MV-4-11 (cell line): ENCODE measurements around the gene ARHGAP20.

Source experiments
- DNase-seq: peaks from one replicate; lab custom pipeline; 2025; lab: John Stamatoyannopoulos, UW

ARHGAP20 gene

DNA sequence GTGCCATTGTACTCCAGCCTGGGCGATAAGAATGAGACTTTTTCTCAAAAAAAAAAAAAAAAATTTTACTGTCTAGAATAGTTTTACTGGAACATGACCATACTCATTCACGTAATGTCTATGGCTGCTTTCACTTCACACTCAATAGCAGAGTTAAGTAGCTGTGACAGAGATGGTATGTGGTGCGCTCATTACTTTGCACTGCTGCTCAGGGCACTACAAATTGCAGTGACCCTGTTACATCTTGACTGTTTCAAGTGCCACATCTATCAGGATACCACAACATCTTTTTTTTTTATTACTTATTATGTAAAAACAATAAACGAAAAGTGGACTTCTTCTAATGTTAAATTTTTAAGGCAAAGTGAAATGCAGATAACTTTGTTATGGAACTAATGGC is 110.3 kb downstream of the ARHGAP20 start:
- DNase-seq = no peak

DNA sequence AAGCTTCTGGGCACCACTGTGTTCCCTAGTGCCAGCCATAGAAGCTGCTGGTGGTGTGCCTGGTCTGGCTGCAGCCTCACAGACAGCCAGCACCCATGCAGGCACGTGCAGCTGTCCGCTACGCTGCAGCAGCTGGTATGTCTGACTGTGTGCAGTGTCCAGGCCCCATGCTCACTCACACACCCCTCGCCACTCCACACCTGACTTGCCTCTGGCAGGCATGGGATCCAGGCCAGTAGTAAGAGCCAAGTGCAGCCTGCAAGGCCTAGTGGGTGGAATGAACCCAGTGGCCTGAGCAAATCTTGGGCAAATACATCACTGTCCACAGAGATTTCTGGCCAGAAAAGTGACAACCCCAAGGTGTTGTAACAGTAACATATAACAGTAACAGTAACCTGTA is 111.9 kb downstream of the ARHGAP20 start:
- no peak for DNase-seq

DNA sequence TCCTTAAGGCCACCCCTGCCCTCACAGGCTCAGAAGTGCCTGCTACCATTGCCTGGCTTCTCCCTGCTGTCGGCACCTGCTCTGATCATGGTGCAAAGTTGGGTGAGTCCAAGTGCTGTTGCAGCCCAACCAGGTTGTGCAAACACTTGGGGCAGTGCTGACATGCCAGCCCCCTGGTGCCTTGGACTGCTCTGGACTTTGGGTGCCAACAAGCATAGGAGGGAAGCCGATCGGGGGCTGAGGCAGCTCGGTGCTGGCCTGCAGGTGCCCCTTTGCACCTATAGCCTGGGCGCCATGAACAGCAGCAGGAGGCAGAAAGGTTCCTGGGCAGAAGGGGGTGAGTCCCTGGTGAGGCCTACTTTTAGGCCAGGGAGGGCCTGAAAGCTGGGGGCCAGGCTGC is 113.0 kb downstream of the ARHGAP20 start:
- no peak for DNase-seq

DNA sequence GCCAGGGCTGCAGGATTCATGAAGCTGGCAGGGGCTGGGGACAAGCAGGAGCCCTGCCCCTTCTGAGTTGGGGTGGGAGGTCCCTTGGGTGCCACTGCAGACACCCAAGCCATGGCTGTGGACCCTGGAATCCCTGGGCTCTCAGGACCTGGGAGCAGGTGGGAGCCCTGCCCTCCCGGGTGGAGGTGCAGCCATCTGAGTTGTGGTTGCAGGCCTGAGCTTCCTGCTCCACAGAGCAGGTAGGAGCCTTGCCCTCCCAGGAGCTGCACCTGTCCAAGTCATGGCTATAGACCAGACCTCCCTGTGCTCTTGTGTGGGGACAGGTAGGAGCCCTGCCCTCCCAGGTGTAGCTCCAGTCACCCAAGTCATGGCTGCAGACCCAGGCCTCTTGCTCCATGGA is 113.5 kb downstream of the ARHGAP20 start:
- no peak for DNase-seq

DNA sequence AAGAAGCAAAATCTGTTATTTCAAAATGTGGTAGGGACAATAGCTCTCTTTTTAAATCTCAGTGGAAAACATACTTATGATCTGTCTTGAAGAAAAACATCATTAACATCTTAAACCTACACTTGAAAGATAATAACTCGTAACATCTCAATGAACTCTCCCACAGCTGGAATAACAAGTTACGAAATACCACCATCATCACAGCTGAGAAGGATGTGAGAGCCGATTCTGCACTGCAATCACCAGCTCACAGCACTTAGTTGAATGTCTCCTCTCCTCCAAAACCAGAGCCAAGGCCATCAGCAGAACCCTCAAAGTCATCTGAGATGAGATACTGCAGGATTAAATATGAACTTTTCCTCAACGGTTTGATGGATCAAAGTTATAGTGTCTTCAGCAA is 124.3 kb downstream of the ARHGAP20 start:
- no peak for DNase-seq

DNA sequence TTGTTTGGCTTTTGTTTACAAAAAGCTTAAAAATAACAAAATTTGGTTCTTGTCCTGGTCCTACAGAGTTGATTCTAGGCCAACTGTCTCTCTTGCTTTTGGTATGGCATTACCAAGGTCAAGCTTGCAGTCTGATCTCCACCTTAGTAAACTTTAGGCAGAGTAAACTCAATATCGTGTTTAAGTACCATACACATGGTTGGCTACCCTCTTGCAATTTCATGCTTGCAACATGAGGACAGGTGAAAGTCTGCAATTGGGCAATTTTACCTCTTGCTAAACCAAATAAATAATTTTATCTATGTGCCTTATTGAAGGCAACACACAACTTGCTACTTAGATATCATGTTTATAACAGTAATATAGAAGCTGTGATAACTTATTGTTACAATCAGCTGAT is 125.1 kb downstream of the ARHGAP20 start:
- no peak for DNase-seq

DNA sequence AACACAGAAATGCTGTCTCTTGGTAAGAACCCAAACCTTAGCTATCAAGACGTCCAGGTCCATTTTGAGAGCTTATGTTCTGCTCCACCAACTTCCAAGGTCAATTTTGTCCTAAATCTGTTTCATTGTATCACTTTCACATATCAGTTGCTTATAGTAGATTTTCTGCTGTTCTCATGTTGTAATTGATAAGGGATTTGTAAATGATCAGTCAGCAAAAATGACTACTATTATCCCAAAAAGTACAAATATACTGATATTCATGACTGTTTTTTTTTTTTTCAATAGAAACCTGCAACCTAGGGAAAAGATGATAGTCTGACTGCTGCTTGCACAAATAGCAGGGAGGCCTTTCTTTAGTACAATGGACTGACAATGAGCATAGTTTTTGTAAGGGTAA is 128.1 kb downstream of the ARHGAP20 start:
- no peak for DNase-seq

DNA sequence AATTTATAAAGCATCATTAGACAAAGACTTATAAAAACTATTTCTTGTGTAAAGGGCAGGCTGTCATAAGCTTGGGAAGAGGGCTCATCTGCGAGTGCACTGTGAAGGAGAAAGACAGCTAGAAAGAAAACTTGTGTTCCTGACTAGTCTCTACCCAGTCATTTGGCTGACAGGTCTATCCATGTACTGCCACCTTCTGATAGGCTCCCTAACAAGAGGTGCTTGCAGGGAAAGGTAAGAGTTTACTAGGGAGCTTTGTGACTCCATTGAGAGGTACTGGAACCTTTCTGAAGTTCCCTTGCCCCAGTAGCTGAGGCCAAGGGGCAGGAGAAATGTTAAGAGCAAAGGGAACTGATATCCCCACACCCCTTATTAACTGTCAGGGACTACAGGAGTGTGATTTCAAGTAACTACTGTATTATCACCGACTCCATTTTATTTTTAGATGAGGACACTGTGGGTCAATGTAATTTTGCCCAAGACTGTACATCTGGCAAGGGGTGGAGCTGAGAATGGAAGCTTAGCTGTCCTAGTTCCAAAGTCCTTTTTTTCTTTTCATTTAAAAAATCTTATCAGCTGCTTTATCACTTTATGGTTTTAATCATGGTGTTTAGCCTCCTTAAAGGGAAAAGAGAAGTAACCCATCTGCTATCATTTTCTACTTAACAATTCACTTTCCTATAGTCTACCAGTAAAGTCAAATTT is 129.4 kb downstream of the ARHGAP20 start:
- DNase-seq = no peak

DNA sequence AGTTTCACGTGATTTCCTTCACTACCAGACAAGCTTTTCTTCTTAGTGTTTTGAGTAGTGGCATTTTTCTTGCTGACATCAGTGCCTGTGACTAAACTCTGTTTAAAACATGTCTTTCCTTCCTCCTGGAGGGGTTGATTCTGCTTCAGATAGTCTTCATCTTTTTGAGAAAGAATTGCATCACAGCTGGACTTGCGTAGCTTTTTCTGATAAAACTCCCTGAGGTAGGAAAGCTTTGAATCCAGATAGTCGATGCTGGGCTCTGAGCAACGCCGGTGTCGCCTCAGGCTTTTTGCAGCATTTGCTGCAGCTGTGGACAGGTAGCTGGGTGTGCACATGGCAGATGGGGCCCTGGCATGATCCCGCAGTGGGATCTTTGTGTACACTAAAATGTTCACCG is 131.7 kb downstream of the ARHGAP20 start:
- no peak for DNase-seq

DNA sequence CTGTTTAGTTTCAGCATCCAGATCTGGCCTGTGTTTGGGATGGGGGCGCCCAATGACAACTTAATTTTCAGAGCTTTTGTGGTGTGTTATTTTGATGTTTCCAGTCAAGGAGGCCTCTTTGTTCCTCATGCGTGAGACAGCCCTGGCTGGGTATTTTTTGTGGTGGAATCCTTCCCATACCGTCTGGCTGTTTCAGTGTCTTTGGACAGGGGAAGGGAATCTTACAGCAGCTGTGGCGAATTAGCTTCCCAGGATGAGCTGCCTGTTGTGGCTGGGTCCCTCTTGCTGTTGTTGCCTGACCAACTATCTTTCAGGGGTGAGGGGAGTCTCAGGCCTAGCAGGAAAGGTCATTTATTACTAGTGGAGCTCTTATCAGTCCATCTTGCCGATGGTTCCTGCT is 138.8 kb downstream of the ARHGAP20 start:
- no peak for DNase-seq

DNA sequence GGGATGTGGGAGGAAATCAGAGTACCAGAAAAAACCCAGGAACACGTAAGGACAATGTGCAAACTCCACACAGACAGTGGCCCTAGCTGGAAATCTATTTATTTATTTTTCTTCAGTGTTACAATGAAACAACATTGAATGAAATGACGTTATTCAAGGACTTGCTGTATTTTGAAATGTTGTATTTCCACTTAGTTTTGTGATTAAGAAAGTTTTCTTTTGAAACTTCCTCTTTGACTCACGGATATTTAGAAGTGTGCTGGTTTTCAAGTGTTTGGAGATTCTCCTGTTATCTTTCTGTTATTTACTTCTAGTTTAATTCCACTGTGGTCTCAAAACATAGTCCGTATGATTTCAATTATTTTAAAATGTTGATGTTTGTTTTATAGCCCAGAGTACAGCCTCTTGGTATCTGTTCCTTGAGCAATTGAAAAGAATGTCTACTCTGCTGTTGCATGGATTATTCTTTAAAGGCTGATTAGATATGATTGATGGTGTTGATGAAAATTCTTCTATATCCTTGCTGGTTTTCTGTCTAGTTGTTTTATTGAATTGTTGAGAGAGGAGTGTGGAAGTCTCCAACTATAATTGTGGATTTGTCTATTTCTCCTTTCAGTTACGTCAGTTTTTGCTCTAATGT is 141.0 kb downstream of the ARHGAP20 start:
- DNase-seq = no peak

DNA sequence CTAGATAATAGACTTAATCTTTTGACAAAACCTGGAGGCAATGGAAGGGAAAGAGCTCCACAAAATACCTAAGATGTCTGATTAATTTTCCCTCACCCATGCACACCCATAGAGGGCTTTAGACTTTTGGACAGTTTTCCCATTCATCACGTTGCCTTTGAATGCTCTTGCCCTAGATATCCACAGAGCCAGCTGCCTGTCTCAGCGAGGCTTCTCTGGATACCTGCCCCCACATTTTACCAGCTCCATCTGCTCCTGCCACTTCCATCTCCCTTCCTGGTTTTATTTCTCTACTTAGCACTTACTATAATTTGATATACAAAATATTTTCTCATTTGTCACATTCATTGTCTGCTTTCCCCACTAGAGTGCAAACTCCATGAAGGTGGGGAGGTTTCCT is 145.7 kb downstream of the ARHGAP20 start:
- DNase-seq = no peak

DNA sequence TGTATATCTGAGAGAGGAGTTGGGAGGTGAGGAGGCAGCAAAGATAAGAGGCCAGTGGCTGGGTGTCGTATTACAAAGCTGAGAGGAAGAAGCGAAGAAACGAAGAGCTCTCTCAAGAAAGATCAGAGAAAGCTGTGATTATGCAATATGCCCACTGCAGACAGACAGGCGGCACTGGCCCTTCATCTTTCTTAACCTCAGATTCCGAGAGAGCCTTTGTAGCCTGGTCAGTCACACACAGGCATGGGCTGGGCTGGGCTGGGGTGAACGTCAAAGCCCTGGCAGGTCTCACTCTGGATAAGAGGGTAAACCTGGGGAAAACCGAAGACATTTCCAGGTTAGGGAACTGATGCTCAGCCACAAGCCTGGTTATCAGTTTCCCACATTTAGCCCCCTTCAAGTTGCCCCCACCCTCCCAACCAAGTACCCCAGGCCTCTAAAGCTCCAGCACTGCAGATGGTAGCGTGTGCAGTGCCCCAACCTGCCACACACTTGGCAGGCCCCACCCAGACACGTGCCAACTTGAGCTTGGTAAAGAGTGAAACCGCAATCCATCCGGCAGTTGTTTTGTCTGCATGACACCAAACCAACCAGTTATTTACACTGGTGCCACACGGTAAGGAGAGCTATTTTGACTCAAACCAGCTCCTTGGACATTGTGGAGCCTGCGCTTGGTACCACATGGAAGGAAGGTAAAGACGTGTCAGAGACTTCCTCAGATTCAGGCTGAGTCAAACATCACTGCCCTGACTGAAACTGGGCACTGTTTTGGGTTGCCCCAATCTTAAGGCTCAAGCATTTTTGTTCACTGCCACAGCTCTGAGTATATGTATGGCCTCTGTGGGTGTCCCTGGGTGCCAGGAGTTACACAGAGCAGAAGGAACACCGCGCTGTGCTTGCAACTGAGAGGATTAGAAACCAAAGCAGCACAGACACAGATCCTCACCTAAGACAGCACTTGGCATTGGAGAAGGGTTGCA is 146.6 kb downstream of the ARHGAP20 start:
- DNase-seq = peak; percentile 68

DNA sequence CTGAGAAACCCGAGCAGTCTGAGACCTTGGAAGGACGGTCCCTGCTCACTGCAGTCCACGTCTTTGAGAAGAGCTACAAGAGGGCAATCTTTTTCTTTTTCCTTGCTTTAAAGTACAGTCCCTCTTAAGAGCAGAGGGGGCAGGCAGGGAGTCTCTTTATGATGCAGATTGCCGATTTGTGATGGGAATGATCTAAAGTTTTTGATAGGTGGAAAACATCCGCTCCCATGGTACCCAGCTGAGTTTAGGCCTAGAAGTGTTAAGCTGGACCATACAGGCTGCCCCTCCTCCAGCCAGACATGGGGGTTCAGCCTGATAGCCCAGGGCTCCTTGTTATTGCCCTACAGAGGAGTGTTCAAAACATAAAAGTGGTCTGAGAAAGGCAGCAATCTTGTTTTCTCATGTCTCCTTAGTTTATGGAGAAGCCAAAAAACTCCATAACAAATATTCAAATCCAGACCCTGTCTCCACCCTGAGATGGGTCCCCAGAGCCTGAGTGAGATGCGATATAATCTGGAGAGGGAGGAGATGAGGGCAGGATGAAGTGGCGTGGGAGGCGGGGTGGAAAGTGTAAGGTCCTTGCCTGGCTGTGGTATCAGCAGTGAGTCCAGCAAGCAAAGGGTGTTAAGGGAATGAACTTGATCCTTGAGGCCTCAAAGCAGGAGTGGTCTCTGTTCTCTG is 147.4 kb downstream of the ARHGAP20 start:
- DNase-seq = no peak

DNA sequence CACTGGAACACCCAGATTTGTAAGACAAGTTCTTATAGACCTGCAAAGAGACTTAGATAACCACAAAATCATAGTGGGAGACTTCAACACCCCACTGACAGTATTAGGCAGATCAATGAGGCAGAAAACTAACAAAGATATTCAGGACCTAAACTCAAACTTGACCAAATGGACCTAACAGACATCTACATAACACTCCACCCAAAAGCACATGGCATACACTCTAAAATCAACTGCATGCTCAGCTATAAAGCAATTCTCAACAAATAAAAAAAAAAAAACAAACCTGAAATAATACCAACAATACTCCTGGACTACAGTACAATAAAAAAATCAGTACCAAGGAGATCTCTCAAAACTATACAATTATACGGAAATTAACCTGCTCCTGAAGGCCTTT is 167.5 kb downstream of the ARHGAP20 start:
- DNase-seq = no peak

DNA sequence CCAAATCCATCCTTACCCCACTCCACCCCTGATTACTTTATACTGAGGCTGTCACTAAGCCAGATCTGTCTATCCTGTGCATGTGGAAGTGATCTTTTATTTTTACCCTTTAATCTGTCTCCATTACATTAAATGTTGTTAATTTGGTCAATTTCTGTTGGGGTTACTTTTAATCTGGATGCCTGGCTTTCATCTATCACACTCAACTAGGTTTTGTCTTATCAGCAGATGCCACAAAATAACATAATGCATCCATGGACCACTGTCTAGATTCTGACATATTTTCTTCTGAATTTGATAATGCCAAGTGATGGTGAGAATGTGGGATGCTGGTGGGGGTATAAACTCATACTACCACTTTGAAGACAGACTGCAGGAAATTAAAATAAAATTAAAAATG is 174.1 kb downstream of the ARHGAP20 start:
- no peak for DNase-seq

DNA sequence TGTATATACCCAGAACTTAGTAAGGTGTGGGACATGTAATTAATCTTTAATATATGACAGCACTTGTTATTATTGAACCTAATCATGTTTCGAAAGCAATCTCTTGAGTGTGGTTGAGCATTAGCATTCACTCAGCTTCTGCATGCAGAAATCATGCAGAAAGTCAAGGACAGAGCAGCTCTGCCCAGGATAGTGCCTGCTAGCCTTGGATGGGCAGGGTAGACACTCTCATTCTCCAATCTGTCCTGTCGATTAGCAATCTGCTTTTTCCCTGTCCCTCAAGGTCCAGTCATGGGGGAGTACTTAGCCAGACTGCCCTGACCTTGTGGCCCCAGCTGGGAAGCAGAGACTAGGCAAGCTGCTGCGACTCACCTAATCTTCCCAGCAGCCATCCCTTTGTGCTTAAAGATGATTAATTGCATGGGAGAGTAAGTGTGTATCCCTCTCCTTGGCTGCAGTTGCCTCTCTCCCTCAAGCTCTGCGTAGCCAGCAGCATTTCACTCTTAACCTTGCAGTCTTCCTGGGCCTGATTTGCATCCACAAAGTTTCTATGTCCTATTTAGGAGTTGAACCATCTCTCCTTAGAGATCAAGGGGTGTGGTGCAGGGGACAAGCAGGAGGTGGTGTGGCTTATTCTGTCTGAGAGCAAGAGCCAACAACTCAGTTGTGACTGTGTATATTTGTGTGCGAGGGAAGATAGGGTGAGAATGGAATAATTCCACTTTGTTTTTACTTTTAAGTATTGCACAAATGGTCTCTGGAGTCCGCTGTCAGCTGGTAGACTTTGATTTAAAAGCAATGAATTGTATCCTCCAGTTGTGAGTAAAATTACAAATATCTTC is 181.1 kb downstream of the ARHGAP20 start:
- DNase-seq = no peak

DNA sequence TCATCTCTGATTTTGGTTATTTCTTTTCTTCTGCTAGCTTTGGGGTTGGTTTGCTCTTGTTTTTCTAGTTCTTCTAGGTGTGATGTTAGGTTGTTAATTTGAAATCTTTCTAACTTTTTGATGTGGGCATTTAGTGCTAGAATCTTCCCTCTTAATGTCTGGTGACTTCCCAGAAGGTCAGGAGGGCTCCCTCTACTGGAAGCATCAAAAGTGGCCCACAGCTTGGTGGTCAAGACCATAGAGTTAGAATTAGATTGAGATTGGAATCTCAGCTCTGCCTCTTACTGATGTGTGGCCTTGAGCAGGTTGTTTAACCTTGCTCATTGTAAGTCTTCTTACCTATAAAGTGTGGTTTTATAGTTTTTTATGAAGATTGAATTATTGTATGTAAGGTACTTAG is 183.2 kb downstream of the ARHGAP20 start:
- peak; percentile 27 for DNase-seq

DNA sequence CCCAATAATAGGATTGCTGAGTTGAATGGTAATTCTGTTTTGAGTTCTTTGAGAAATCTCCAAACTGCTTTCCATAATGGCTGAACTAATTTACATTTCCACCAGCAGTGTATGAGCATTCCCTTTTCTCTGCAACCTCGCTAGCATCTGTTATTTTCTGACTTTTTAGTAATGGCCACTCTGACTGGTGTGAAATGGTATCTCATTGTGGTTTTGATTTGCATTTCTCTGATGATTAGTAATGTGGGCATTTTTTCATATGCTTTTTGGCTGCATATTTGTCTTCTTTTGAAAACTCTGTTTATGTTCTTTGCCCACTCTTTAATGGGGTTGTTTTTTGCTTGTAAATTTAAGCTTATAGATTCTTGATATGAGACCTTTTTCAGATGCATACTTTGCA is 185.1 kb downstream of the ARHGAP20 start:
- DNase-seq = no peak
